ENCODE data around the gene USP48.

The USP48 gene

GRCh38 chr1:21782868-21783678 is at the start of gene USP48:
USP48 (minus strand) TSS chr1:21783149; CDS start chr1:21782957, 192 bp downstream.
- H3K4me1 Mint-ChIP-seq = peaks cover 16% of the 10 kb centered on the region
- peaks cover 3% of the 10 kb centered on the region for H3K9me3 Mint-ChIP-seq
- TF ChIP-seq, protein P1, sequence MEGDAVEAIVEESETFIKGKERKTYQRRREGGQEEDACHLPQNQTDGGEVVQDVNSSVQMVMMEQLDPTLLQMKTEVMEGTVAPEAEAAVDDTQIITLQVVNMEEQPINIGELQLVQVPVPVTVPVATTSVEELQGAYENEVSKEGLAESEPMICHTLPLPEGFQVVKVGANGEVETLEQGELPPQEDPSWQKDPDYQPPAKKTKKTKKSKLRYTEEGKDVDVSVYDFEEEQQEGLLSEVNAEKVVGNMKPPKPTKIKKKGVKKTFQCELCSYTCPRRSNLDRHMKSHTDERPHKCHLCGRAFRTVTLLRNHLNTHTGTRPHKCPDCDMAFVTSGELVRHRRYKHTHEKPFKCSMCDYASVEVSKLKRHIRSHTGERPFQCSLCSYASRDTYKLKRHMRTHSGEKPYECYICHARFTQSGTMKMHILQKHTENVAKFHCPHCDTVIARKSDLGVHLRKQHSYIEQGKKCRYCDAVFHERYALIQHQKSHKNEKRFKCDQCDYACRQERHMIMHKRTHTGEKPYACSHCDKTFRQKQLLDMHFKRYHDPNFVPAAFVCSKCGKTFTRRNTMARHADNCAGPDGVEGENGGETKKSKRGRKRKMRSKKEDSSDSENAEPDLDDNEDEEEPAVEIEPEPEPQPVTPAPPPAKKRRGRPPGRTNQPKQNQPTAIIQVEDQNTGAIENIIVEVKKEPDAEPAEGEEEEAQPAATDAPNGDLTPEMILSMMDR (IDR thresholded peaks at IDR 0.05; ENCODE audit: unreplicated experiment in 3 of 3) = no peak
- peaks cover 7% of the 10 kb centered on the region for H3K36me3 Mint-ChIP-seq (ENCODE audit: low read depth)
- peak within 1 kb of the TSS; percentile 89 to 99 (median 96) for H3K4me3 Mint-ChIP-seq
- no peaks in the 10 kb centered on the region for H3K27me3 Mint-ChIP-seq (ENCODE audit: low read depth)
- peak within 1 kb of the TSS; percentile 100 for H3K27ac Mint-ChIP-seq

DNA sequence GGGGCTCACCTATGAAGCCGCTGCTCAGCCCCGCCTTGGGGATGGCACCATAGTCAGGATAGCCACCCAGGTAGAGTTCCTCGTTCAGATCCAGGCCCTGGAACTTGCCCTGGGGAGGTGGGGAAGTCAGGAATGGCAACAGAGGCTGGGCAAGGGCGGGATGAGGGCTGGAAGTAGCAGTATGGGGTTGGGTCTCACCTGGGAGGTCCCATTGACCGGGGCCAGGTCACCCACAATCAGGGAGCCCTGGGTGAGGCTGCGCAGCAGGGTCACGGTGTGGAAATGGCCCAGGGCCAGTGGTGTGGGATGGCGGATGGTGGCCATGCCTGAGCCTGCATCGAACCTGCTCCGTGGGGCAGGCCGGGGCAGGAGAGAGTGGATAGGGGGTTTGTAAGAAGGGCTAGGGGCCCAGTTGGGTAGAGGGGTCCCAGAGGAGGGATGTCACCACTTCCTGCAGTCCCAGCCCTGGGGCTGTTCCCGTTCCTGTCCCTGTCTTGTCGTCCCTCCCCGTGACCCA is 48.6 kb upstream of the USP48 start:
- Mint-ChIP-seq H3K9me3 (peaks cover 16% of the 10 kb centered on the region), H3K36me3 (ENCODE audit: low read depth) (peaks cover 57% of the 10 kb centered on the region), H3K4me3 (no peak overlapping the region), H3K4me1 (no peaks in the 10 kb centered on the region), H3K27me3 (ENCODE audit: low read depth) (no peaks in the 10 kb centered on the region), H3K27ac (no peak overlapping the region)
- TF ChIP-seq, protein P1 (IDR thresholded peaks at IDR 0.05; ENCODE audit: unreplicated experiment in 3 of 3) = no peak

GRCh38 chr1:21830792-21831453 is 48.0 kb upstream of the USP48 start:
- Mint-ChIP-seq H3K4me1 (no peaks in the 10 kb centered on the region), H3K27ac (no peak overlapping the region), H3K36me3 (ENCODE audit: low read depth) (peaks cover 53% of the 10 kb centered on the region), H3K4me3 (no peak overlapping the region), H3K27me3 (ENCODE audit: low read depth) (no peaks in the 10 kb centered on the region), H3K9me3 (peaks cover 16% of the 10 kb centered on the region)
- TF ChIP-seq, protein P1 (IDR thresholded peaks at IDR 0.05; ENCODE audit: unreplicated experiment in 3 of 3) = no peak

GRCh38 chr1:21829294-21829693 is 46.3 kb upstream of the USP48 start:
- Mint-ChIP-seq H3K36me3 (ENCODE audit: low read depth) (peaks cover 37% of the 10 kb centered on the region), H3K27me3 (ENCODE audit: low read depth) (no peaks in the 10 kb centered on the region), H3K27ac (no peak overlapping the region), H3K9me3 (peaks cover 9% of the 10 kb centered on the region), H3K4me3 (no peak overlapping the region), H3K4me1 (no peaks in the 10 kb centered on the region)
- TF ChIP-seq, protein P1 (IDR thresholded peaks at IDR 0.05; ENCODE audit: unreplicated experiment in 3 of 3) = no peak

DNA sequence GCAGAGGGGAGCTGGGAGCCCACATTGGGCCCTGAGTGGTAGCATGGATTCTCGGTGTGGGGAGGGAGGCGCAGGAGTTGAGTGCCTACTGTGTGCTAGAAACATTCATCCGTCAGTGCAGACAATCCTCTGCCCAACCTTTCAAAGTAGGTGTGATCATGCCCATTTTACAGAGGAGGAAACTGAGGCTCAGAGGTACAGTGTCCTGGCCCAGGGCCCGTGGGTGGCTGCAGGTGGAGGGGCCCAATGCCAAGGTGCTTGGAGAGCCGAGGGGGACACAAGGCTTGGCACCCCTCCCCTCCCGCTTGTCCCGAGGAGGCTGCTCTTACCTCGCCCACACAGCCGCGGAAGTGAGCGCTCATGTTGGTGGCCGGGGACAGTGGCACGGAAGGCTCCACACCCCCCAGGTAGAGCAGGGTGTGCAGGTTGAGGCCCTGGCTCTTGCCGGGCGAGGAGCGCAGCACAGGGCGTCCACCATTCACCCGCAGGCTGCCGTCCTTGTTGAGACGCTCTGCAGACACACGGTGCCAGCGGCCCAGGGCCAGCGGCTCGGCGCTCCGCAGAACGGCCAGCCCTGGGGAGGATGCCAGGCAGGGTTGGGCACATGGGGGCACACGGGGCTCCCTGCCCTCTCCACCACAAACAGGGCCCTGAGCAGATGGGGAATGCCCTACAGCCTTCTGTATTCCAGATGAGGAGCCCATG is 45.7 kb upstream of the USP48 start:
- Mint-ChIP-seq H3K9me3 (peaks cover 3% of the 10 kb centered on the region), H3K4me3 (no peak overlapping the region), H3K4me1 (no peaks in the 10 kb centered on the region), H3K27ac (no peak overlapping the region), H3K36me3 (ENCODE audit: low read depth) (peaks cover 32% of the 10 kb centered on the region), H3K27me3 (ENCODE audit: low read depth) (no peaks in the 10 kb centered on the region)
- TF ChIP-seq, protein P1 (IDR thresholded peaks at IDR 0.05; ENCODE audit: unreplicated experiment in 3 of 3) = no peak
